ENCODE results near the gene SNX1.
"Not testable (repeated sequence)": the region's sequence is repeated elsewhere in the genome, so short reads cannot be mapped to it uniquely, and the experiment has no call there.

Gene SNX1

GRCh38 chr15:64071931-64072765 lies 23.6 kb upstream of the SNX1 start:
- Histone ChIP-seq H3K4me3 (no peak overlapping the region), H3K27ac (peak overlapping the region in 17 of 21 experiments; percentile 8 to 78 (median 52))

- Histone ChIP-seq H3K27ac (peak overlapping the region in 1 of 21 experiments; percentile 40), H3K4me3 (no peak overlapping the region)
Measured at GRCh38 chr15:64072812-64073211, 23.0 kb upstream of the SNX1 start.

GRCh38 chr15:64073496-64073895 lies 22.3 kb upstream of the SNX1 start:
- H3K4me3 ChIP-seq, H3K27ac ChIP-seq: not testable (repeated sequence)

- Histone ChIP-seq H3K4me3 (no peak overlapping the region), H3K27ac (no peak overlapping the region)
Measured at GRCh38 chr15:64082757-64083156, 13.0 kb upstream of the SNX1 start.

GRCh38 chr15:64089543-64090280 lies 6.1 kb upstream of the SNX1 start:
- H3K27ac ChIP-seq, result peak overlapping the region in 12 of 21 experiments; percentile 8 to 94 (median 52)
- H3K4me3 ChIP-seq, result no peak overlapping the region

GRCh38 chr15:64090527-64090926 lies 5.3 kb upstream of the SNX1 start:
- Histone ChIP-seq H3K4me3 (no peak overlapping the region), H3K27ac (peak overlapping the region in 11 of 21 experiments; percentile 8 to 94 (median 52))

- Histone ChIP-seq H3K4me3 (peak overlapping the region in 6 of 7 experiments; percentile 44 to 79 (median 68)), H3K27ac (peak overlapping the region in 14 of 21 experiments; percentile 79 to 94 (median 83))
Measured at GRCh38 chr15:64092075-64092820, 3.5 kb upstream of the SNX1 start.

GRCh38 chr15:64092864-64093626 lies 2.7 kb upstream of the SNX1 start:
- H3K4me3 ChIP-seq, result peak overlapping the region; percentile 44 to 79 (median 66)
- peak overlapping the region; percentile 19 to 94 (median 83) for H3K27ac ChIP-seq

- Histone ChIP-seq H3K4me3 (peak within 1 kb of the TSS; percentile 44 to 79 (median 66)), H3K27ac (peak within 1 kb of the TSS; percentile 19 to 94 (median 83))
Measured at GRCh38 chr15:64093627-64094417, 2.0 kb upstream of the SNX1 start, which contains the start of gene CIAO2A. CIAO2A (minus strand) TSS chr15:64093838; CDS start chr15:64093768, 70 bp downstream.

- H3K4me3 ChIP-seq, result peak overlapping the region; percentile 67 to 98 (median 94)
Measured at GRCh38 chr15:64095431-64095794, 369 bp upstream of the SNX1 start.

GRCh38 chr15:64096668-64097384 lies 1.0 kb downstream of the SNX1 start:
- peak overlapping the region; percentile 67 to 98 (median 94) for H3K4me3 ChIP-seq
- H3K27ac ChIP-seq, result peak overlapping the region in 19 of 21 experiments; percentile 69 to 94 (median 88)

More at GRCh38 chr15:64095431-64095794, 369 bp upstream of the SNX1 start:
- H3K27ac ChIP-seq, result peak overlapping the region in 19 of 21 experiments; percentile 69 to 94 (median 88)

- H3K27ac ChIP-seq, result peak overlapping the region in 3 of 21 experiments; percentile 13 to 26 (median 19)
- no peak overlapping the region for H3K4me3 ChIP-seq
Measured at GRCh38 chr15:64099379-64099778, 3.6 kb downstream of the SNX1 start.

- Histone ChIP-seq H3K27ac (peak overlapping the region in 4 of 21 experiments; percentile 4 to 37 (median 14)), H3K4me3 (no peak overlapping the region)
Measured at GRCh38 chr15:64100958-64101357, 5.2 kb downstream of the SNX1 start.

GRCh38 chr15:64102497-64102896 lies 6.7 kb downstream of the SNX1 start:
- H3K4me3 ChIP-seq, result no peak overlapping the region
- no peak overlapping the region for H3K27ac ChIP-seq

GRCh38 chr15:64105113-64105704 lies 9.4 kb downstream of the SNX1 start:
- H3K27ac ChIP-seq, result peak overlapping the region in 11 of 21 experiments; percentile 0 to 71 (median 33)
- no peak overlapping the region for H3K4me3 ChIP-seq

- H3K27ac ChIP-seq, result no peak overlapping the region
- H3K4me3 ChIP-seq, result no peak overlapping the region
Measured at GRCh38 chr15:64107337-64107736, 11.6 kb downstream of the SNX1 start.

GRCh38 chr15:64110108-64110701 lies 14.4 kb downstream of the SNX1 start:
- H3K4me3 ChIP-seq, result not testable (repeated sequence)
- peak overlapping the region in 3 of 21 experiments; percentile 6 to 43 (median 21) for H3K27ac ChIP-seq
